HL-60 (cell line): Measurements from ENCODE around the gene FBXO24.

Source experiments
- POLR2AphosphoS5 ChIP-seq: IDR thresholded peaks from 2 replicates; pipeline ENCODE4 v1.6.1; 2012; ENCODE audit warnings: low read depth
- SPI1 ChIP-seq: IDR thresholded peaks from 2 replicates; pipeline ENCODE4 v1.6.1; 2012; ENCODE audit warnings: low read depth, mild to moderate bottlenecking, borderline replicate concordance
- TF ChIP-seq, protein P1 (sequence below): IDR thresholded peaks from one replicate; pipeline ENCODE4 v1.5.1; 2011; ENCODE audit warnings: low read length, control low read depth, inconsistent platforms; ENCODE audit not compliant: insufficient read depth
- TF ChIP-seq, protein P2 (sequence below): IDR thresholded peaks from 2 replicates; pipeline ENCODE4 v1.6.1; 2012; ENCODE audit warnings: low read depth; ENCODE audit not compliant: insufficient replicate concordance

DNA sequence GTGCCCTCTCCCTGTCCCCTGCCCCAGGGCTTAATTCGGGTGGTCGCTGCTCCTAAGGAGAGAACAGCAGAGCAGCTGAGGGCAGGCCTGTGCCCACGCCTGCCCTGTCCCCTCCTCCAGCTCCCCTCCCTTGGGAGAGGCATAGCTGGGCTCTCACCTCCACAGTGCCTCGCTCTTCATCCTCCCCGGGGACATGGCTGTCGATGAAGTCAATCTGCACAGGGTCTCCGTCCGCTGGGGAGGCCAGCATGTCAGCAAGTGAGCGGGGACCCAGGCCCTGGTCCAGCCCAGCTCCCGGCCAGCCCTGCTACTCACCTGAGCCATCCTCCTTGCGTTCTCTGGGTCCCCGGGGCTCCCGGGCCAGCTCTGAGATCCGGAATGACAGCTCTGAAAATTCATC, 8.6 kb upstream of the FBXO24 start:
- TF ChIP-seq, protein P1, sequence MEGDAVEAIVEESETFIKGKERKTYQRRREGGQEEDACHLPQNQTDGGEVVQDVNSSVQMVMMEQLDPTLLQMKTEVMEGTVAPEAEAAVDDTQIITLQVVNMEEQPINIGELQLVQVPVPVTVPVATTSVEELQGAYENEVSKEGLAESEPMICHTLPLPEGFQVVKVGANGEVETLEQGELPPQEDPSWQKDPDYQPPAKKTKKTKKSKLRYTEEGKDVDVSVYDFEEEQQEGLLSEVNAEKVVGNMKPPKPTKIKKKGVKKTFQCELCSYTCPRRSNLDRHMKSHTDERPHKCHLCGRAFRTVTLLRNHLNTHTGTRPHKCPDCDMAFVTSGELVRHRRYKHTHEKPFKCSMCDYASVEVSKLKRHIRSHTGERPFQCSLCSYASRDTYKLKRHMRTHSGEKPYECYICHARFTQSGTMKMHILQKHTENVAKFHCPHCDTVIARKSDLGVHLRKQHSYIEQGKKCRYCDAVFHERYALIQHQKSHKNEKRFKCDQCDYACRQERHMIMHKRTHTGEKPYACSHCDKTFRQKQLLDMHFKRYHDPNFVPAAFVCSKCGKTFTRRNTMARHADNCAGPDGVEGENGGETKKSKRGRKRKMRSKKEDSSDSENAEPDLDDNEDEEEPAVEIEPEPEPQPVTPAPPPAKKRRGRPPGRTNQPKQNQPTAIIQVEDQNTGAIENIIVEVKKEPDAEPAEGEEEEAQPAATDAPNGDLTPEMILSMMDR: no peak
- no peak for TF ChIP-seq POLR2AphosphoS5
- TF ChIP-seq, protein P2, sequence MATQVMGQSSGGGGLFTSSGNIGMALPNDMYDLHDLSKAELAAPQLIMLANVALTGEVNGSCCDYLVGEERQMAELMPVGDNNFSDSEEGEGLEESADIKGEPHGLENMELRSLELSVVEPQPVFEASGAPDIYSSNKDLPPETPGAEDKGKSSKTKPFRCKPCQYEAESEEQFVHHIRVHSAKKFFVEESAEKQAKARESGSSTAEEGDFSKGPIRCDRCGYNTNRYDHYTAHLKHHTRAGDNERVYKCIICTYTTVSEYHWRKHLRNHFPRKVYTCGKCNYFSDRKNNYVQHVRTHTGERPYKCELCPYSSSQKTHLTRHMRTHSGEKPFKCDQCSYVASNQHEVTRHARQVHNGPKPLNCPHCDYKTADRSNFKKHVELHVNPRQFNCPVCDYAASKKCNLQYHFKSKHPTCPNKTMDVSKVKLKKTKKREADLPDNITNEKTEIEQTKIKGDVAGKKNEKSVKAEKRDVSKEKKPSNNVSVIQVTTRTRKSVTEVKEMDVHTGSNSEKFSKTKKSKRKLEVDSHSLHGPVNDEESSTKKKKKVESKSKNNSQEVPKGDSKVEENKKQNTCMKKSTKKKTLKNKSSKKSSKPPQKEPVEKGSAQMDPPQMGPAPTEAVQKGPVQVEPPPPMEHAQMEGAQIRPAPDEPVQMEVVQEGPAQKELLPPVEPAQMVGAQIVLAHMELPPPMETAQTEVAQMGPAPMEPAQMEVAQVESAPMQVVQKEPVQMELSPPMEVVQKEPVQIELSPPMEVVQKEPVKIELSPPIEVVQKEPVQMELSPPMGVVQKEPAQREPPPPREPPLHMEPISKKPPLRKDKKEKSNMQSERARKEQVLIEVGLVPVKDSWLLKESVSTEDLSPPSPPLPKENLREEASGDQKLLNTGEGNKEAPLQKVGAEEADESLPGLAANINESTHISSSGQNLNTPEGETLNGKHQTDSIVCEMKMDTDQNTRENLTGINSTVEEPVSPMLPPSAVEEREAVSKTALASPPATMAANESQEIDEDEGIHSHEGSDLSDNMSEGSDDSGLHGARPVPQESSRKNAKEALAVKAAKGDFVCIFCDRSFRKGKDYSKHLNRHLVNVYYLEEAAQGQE: no peak
- TF ChIP-seq SPI1: no peak
